Calu3 (cell line): Measurements from ENCODE around the gene MLLT3. TPM values are rescaled to one million over a fixed set of nuclear protein-coding genes. Genes with fewer than 3 reads are reported as not detected.

Source experiments
- BruUV-seq: library from RNA; stranded (reverse); fragments of 400-500 nt; replicated peaks from 2 replicates; lab custom pipeline; 2021; lab: Mats Ljungman, UMichigan
- CTCF ChIA-PET: fragments of 300-600 bp; sonication (Branson Sonifier 250); formaldehyde crosslinking; loops from one replicate; lab custom pipeline; 2022; ENCODE audit warnings: antibody characterized with exemption; lab: Charles Lee
- DNase-seq: peaks from one replicate; pipeline ENCODE4 v3.0.0; 2022
- H3K27ac Mint-ChIP-seq: one replicate; pipeline ENCODE4 v1.8.0; 2022; ENCODE audit warnings: mixed read lengths; ENCODE audit not compliant: unreplicated experiment
- H3K27me3 Mint-ChIP-seq: one replicate; pipeline ENCODE4 v1.8.0; 2022; ENCODE audit warnings: mixed read lengths; ENCODE audit not compliant: unreplicated experiment
- H3K36me3 Mint-ChIP-seq: one replicate; pipeline ENCODE4 v1.8.0; 2022; ENCODE audit warnings: mild to moderate bottlenecking, moderate library complexity, mixed read lengths; ENCODE audit not compliant: insufficient read depth, unreplicated experiment
- H3K4me1 Mint-ChIP-seq: one replicate; pipeline ENCODE4 v1.8.0; 2022; ENCODE audit warnings: mild to moderate bottlenecking, low read depth, mixed read lengths; ENCODE audit not compliant: unreplicated experiment
- H3K4me3 Mint-ChIP-seq: one replicate; pipeline ENCODE4 v1.8.0; 2022; ENCODE audit warnings: mild to moderate bottlenecking, low read depth, moderate library complexity, mixed read lengths; ENCODE audit not compliant: unreplicated experiment
- H3K9me3 Mint-ChIP-seq: one replicate; pipeline ENCODE4 v1.8.0; 2022; ENCODE audit warnings: low read depth, mixed read lengths; ENCODE audit not compliant: unreplicated experiment
- CTCF ChIP-seq: fragments of 200-600 bp; IDR thresholded peaks from one replicate; pipeline ENCODE4 v1.8.0; 2022; ENCODE audit warnings: antibody characterized with exemption; ENCODE audit not compliant: unreplicated experiment
- intact Hi-C: fragments of 100-400 bp; cut with micrococcal nuclease; formaldehyde crosslinking; loops from one replicate; pipeline ENCODE4 v1.10.0; 2022; ENCODE audit not compliant: unreplicated experiment
- total RNA-seq: library from RNA; stranded (reverse); gene quantifications from 2 replicates; pipeline ENCODE4 v1.2.3, GENCODE V29; 2022

Gene MLLT3
- total RNA-seq, 1 experiment from 2014 or later, result 23.1 TPM

- no peak for TF ChIP-seq CTCF
- peaks cover 9% of the 10 kb centered on the region for H3K4me1 Mint-ChIP-seq
- H3K4me3 Mint-ChIP-seq, result no peak overlapping the region
- DNase-seq, result no peak
- CTCF ChIA-PET, result no interaction called here
- no peaks in the 10 kb centered on the region for H3K27me3 Mint-ChIP-seq
- no TSS peak for BruUV-seq
- intact Hi-C loops, result no loop called here
- H3K36me3 Mint-ChIP-seq, result no peaks in the 10 kb centered on the region
- H3K27ac Mint-ChIP-seq, result no peak overlapping the region
- H3K9me3 Mint-ChIP-seq, result no peaks in the 10 kb centered on the region
These were observed 219.9 kb downstream of the MLLT3 start for GRCh38 chr9:20402273-20402875.

DNA sequence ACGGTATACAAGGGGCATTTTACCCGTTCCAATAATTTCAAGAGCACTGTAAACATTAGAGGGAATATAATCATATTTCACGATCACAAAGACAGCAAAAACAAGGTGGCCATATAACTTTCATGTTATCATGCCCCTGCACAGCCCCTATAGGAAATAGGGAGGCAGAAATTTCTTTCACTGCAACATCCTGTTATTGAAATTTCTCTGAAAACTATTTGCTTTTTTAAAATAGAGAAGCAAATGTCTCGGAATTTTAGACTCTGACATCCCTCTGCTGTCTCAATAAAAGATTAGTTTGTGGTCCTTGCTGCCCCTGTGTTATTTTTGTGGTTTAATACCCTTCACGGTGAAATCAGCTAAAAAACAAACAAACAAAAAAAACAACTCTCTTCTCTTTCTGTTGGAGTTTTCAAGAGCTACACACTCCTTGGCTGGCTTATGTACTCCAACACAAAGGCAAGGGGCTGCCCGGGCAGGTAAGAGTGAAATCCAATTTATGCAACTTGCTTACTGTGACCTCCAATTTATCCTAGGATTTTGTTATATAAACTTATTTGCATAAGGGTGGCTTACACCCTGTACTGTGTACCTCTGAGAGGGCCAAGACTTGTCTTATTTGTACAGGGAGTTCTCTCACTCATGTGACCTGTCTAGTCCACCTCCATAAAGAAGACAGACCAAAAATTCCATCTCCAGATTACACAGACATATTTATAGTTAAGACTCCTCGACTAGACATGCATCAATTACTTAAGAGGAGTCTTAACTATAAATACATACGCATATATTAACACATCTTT lies 223.6 kb downstream of the MLLT3 start:
- no TSS peak for BruUV-seq
- no peak overlapping the region for H3K4me3 Mint-ChIP-seq
- H3K9me3 Mint-ChIP-seq, result no peaks in the 10 kb centered on the region
- no peak for DNase-seq
- no peaks in the 10 kb centered on the region for H3K27me3 Mint-ChIP-seq
- H3K27ac Mint-ChIP-seq, result no peak overlapping the region
- H3K36me3 Mint-ChIP-seq, result no peaks in the 10 kb centered on the region
- TF ChIP-seq CTCF, result no peak
- intact Hi-C loops, result no loop called here
- CTCF ChIA-PET, result no interaction called here
- peaks cover 9% of the 10 kb centered on the region for H3K4me1 Mint-ChIP-seq

- CTCF ChIA-PET, result no interaction called here
- no peaks in the 10 kb centered on the region for H3K9me3 Mint-ChIP-seq
- DNase-seq, result no peak
- no peak overlapping the region for H3K27ac Mint-ChIP-seq
- H3K4me3 Mint-ChIP-seq, result no peak overlapping the region
- no peaks in the 10 kb centered on the region for H3K36me3 Mint-ChIP-seq
- no TSS peak for BruUV-seq
- intact Hi-C loops, result no loop called here
- no peak for TF ChIP-seq CTCF
- H3K27me3 Mint-ChIP-seq, result no peaks in the 10 kb centered on the region
- H3K4me1 Mint-ChIP-seq, result peaks cover 6% of the 10 kb centered on the region
These were observed 225.0 kb downstream of the MLLT3 start for GRCh38 chr9:20397348-20397747.

DNA sequence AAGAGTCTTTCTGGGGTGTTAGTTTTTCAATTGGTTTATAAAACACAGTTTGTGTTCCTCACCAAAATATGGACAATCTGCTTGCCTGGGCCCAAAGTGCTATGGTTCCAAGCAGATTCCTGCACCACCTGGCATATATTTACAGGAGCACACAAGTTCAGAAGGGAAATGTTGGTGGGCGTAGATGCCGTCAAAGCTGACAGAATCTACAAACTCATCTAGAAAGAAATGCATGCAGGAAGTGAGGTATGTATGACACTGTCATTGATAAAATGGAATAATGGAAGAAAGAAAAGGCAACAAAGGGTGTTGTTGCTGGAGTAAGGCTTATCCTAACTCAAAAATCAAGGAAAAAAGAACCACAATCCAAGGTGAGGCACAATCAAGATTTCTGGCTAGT lies 225.8 kb downstream of the MLLT3 start:
- intact Hi-C loops, result no loop called here
- TF ChIP-seq CTCF, result no peak
- no peak for DNase-seq
- Mint-ChIP-seq H3K4me1 (no peaks in the 10 kb centered on the region), H3K36me3 (no peaks in the 10 kb centered on the region), H3K4me3 (no peak overlapping the region), H3K27me3 (no peaks in the 10 kb centered on the region), H3K9me3 (no peaks in the 10 kb centered on the region), H3K27ac (no peak overlapping the region)
- no TSS peak for BruUV-seq
- CTCF ChIA-PET, result interaction anchor here (0.8 kb wide), 1 partner anchor 10 kb away, joined by 3 read pairs; no protein-coding TSS in a partner anchor
